ENCODE results near the gene HTR1D. TPM values are rescaled to one million over a fixed set of nuclear protein-coding genes. Genes with fewer than 3 reads are reported as not detected.

HTR1D gene
- total and polyA plus RNA-seq, 4 donors: 0.05 TPM; not detected in 3

GRCh38 chr1:23159963-23160877, 57.1 kb downstream of the HTR1D start:
- Histone ChIP-seq H3K9me3 (ENCODE audit: control insufficient read depth in 4 of 4, low read length in 3 of 4) (no peaks in the 10 kb centered on the region), H3K27ac (ENCODE audit: low read depth in 1 of 2, low read length in 2 of 2) (no peak overlapping the region), H3K9ac (ENCODE audit: low read depth in 1 of 2, low read length in 2 of 2) (no peak overlapping the region), H3K36me3 (ENCODE audit: control insufficient read depth in 4 of 4, insufficient read depth in 3 of 4, low read depth in 1 of 4, low read length in 3 of 4) (no peaks in the 10 kb centered on the region), H3K4me1 (ENCODE audit: control insufficient read depth in 4 of 4, insufficient read depth in 4 of 4, low read length in 3 of 4) (peaks cover 0 to 9% (median 5%) of the 10 kb centered on the region in 4 donors), H3K4me3 (ENCODE audit: low read depth in 1 of 3, low read length in 3 of 3) (no peak overlapping the region), H3K27me3 (ENCODE audit: control insufficient read depth in 4 of 4, insufficient read depth in 4 of 4, low read length in 3 of 4) (no peaks in the 10 kb centered on the region)
- no peak for TF ChIP-seq ATF3 (IDR thresholded peaks at IDR 0.05)
- TF ChIP-seq JUND (IDR thresholded peaks at IDR 0.05): peak in 1 of 2 donors; percentile 23
- TF ChIP-seq GABPA (IDR thresholded peaks at IDR 0.05 in 1 of 2, conservative IDR thresholded peaks at IDR 0.05 in 1 of 2): peak in 1 of 2 donors; percentile 27
- TF ChIP-seq YY1 (IDR thresholded peaks at IDR 0.05): no peak
- TF ChIP-seq FOXA2 (IDR thresholded peaks at IDR 0.05): no peak
- no peak for TF ChIP-seq TAF1 (conservative IDR thresholded peaks at IDR 0.05)
- TF ChIP-seq SP1 (IDR thresholded peaks at IDR 0.05): peak; percentile 70
- TF ChIP-seq FOXA1 (IDR thresholded peaks at IDR 0.05): no peak
- no peak for TF ChIP-seq REST (IDR thresholded peaks at IDR 0.05)
- no peak for TF ChIP-seq CTCF (IDR thresholded peaks at IDR 0.05; ENCODE audit: low read depth, low read length, missing input control)
- TF ChIP-seq RXRA (IDR thresholded peaks at IDR 0.05): peak; percentile 9 to 10
- no peak for TF ChIP-seq EGR1 (IDR thresholded peaks at IDR 0.05; ENCODE audit: low read depth in 2 of 2)
- TF ChIP-seq HNF4A (conservative IDR thresholded peaks at IDR 0.05): peak; percentile 92 to 93
- TF ChIP-seq HNF4G (IDR thresholded peaks at IDR 0.05): peak; percentile 54
- no peak for TF ChIP-seq RAD21 (IDR thresholded peaks at IDR 0.05)
- TF ChIP-seq MAX (IDR thresholded peaks at IDR 0.05): no peak
- no peak for TF ChIP-seq ZBTB33 (IDR thresholded peaks at IDR 0.05)
- TF ChIP-seq NR2F2 (IDR thresholded peaks at IDR 0.05): peak; percentile 17
- DNase-seq (ENCODE audit: low spot score): no peak
- WGBS: 50% methylated on average over 5 of the region's 5 CpGs
